ENCODE data around the gene AKT1. TPM values are rescaled to one million over a fixed set of nuclear protein-coding genes. Genes with fewer than 3 reads are reported as not detected.
"Not testable (repeated sequence)": the region's sequence is repeated elsewhere in the genome, so short reads cannot be mapped to it uniquely, and the experiment has no call there.

AKT1 gene
- total and polyA plus RNA-seq, 2 experiments from 2014 or later: 16.9 to 164 TPM

DNA sequence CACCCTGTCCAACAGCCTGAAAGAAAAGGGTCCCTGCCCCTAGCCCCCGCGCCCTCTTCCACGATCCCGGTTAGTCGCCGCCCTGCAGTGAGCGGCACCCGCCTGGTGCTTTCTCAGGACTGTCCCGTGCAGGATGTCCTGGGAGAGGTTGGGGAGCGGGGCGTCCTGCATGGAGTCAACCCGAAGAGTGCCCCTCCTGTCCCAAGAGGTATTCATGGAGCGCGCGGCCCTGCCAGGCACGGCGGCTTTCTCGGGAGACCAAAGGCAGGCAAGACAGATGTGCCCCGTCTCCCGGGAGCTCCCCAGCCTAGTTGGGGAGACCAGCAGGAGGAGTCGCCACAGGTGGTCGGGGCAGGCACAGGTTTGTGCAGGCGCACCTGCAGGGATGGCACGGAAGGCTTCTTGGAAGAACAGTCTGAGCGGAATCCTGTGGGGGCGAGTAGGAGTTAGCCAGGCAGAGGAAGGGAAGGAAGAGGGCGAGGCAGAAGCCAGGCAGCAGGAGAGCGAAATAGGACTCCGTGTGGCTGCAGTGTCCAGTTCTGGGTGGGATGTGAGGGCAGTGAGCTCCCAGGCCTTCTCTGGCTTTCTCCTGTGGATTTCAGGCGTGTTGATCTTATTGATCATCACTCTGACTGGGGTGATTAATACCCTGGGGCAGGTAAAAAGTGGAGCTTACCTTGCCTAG, 41.9 kb downstream of the AKT1 start:
- DNase-seq: peak; percentile 57
- H3K9ac ChIP-seq: peak overlapping the region; percentile 97
- peak overlapping the region; percentile 87 for H3K4me2 ChIP-seq (ENCODE audit: unreplicated experiment)
- no peak for TF ChIP-seq EZH2 (IDR thresholded peaks at IDR 0.05; ENCODE audit: insufficient read depth, poor library complexity, severe bottlenecking)
- TF ChIP-seq EZH2phosphoT487 (IDR thresholded peaks at IDR 0.05; ENCODE audit: insufficient read depth, low read depth): no peak
- H3K27ac ChIP-seq: peak overlapping the region; percentile 74; the same call in 1 of the 2 replicates
- WGBS, 2 experiments (ENCODE audit: low coverage in 1 of 2, low lambda C conversion rate in 2 of 2, missing lambda C conversion rate in 2 of 2): 1 to 5% methylated on average over 20 to 30 of the region's 30 CpGs
- H3K4me1 ChIP-seq (ENCODE audit: insufficient read depth): peaks cover 21% of the 10 kb centered on the region
- peak overlapping the region; percentile 90 for H3K4me3 ChIP-seq
- no peak overlapping the region for H2AFZ ChIP-seq
- no peaks in the 10 kb centered on the region for H3K9me2 ChIP-seq (ENCODE audit: insufficient read depth)
- no peaks in the 10 kb centered on the region for H3K27me3 ChIP-seq (replicated peaks; ENCODE audit: insufficient read depth)
- H3F3A ChIP-seq (ENCODE audit: insufficient read depth): peaks cover 19% of the 10 kb centered on the region
- H3K79me2 ChIP-seq (ENCODE audit: insufficient read depth): peaks cover 57% of the 10 kb centered on the region
- H4K20me1 ChIP-seq (ENCODE audit: insufficient read depth): no peaks in the 10 kb centered on the region
- in situ Hi-C loops (cut with MboI): no loop called here
- H3K36me3 ChIP-seq (ENCODE audit: low read depth): peaks cover 5% of the 10 kb centered on the region; the same call in 1 of the 2 replicates
- no peaks in the 10 kb centered on the region for H3K9me3 ChIP-seq (ENCODE audit: low read depth)

DNA sequence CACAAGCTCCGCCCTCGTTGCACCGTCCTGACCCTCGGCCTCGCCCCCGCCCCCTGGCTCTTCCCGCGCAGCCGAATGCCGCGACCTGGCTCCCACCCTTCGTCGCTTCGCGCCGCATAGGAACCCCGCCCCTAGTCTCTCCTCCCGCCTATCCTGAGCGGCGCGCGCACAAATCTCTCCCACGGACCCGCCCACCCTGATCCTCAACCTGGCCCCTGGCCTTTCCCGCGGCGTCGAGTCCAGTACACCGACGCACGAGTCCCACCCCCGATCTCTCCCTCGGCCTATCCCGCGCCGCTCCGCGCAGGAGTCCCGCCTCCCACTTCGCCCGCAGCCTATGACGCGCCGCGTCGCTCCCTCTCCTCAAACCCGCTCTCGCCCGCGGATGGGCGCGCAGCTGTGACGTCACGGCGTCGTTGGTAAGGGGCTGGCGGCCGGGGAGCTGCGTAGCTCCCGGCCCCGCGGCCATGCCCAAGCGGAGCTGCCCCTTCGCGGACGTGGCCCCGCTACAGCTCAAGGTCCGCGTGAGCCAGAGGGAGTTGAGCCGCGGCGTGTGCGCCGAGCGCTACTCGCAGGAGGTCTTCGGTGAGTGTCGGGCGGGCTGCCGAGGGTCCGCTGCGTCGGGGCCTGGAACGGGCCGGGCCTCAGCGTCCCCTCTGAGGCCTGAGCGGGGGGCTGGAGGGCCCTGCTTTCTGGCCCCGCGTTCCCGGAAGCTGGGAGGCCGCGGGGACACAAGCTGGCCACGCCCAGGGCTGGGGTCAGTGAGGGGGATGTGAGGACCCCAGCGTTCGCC, 42.6 kb downstream of the AKT1 start, which contains the start of gene SIVA1:
Gene SIVA1, plus strand, starts transcription at position 413 of the 793 bp plus-strand sequence. Its CDS starts 55 bp downstream, at position 468.
- Histone ChIP-seq H3K9me2 (ENCODE audit: insufficient read depth) (no peaks in the 10 kb centered on the region), H2AFZ (peak within 1 kb of the TSS; percentile 87), H3K27ac (peak within 1 kb of the TSS; percentile 74), H3K27me3 (replicated peaks; ENCODE audit: insufficient read depth) (no peaks in the 10 kb centered on the region), H3K4me3 (peak within 1 kb of the TSS; percentile 90), H3K4me2 (ENCODE audit: unreplicated experiment) (peak within 1 kb of the TSS; percentile 87), H3K4me1 (ENCODE audit: insufficient read depth) (peaks cover 22% of the 10 kb centered on the region), H3K36me3 (ENCODE audit: low read depth) (peaks cover 5% of the 10 kb centered on the region; the same call in 1 of the 2 replicates), H3F3A (ENCODE audit: insufficient read depth) (peaks cover 22% of the 10 kb centered on the region), H4K20me1 (ENCODE audit: insufficient read depth) (no peaks in the 10 kb centered on the region), H3K9ac (peak within 1 kb of the TSS; percentile 97), H3K79me2 (ENCODE audit: insufficient read depth) (peaks cover 50% of the 10 kb centered on the region), H3K9me3 (ENCODE audit: low read depth) (no peaks in the 10 kb centered on the region)
- in situ Hi-C loops (cut with MboI): no loop called here
- WGBS, 2 experiments (ENCODE audit: low coverage in 1 of 2, low lambda C conversion rate in 2 of 2, missing lambda C conversion rate in 2 of 2): 1% methylated on average over 59 to 76 of the region's 95 CpGs
- peak; percentile 100 for DNase-seq
- TF ChIP-seq EZH2phosphoT487 (IDR thresholded peaks at IDR 0.05; ENCODE audit: insufficient read depth, low read depth): no peak
- no peak for TF ChIP-seq EZH2 (IDR thresholded peaks at IDR 0.05; ENCODE audit: insufficient read depth, poor library complexity, severe bottlenecking)

DNA sequence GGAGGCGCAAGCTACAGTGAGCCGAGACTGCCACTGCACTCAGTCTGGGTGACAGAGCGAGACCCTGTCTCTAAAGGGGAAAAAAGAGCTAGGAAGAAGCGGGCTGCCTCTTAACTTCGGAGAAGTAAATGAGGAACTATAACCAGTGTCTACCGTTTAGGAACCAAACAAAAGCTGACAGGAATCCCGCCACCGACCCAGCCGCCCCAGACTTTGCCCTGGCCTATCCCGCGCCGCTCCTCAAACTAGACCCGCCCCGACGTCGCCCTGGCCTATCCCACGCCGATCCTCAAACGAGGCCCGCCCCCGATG, 43.2 kb downstream of the AKT1 start:
- H3K9me3 ChIP-seq (ENCODE audit: low read depth): no peaks in the 10 kb centered on the region
- peak overlapping the region; percentile 87 for H2AFZ ChIP-seq
- no peaks in the 10 kb centered on the region for H3K27me3 ChIP-seq (replicated peaks; ENCODE audit: insufficient read depth)
- peaks cover 23% of the 10 kb centered on the region for H3F3A ChIP-seq (ENCODE audit: insufficient read depth)
- H3K36me3 ChIP-seq (ENCODE audit: low read depth): peaks cover 5% of the 10 kb centered on the region; the same call in 1 of the 2 replicates
- peak overlapping the region; percentile 39 for H3K27ac ChIP-seq
- no peak for DNase-seq
- H4K20me1 ChIP-seq (ENCODE audit: insufficient read depth): no peaks in the 10 kb centered on the region
- no peak for TF ChIP-seq EZH2phosphoT487 (IDR thresholded peaks at IDR 0.05; ENCODE audit: insufficient read depth, low read depth)
- TF ChIP-seq EZH2 (IDR thresholded peaks at IDR 0.05; ENCODE audit: insufficient read depth, poor library complexity, severe bottlenecking): no peak
- H3K9me2 ChIP-seq (ENCODE audit: insufficient read depth): no peaks in the 10 kb centered on the region
- peaks cover 44% of the 10 kb centered on the region for H3K79me2 ChIP-seq (ENCODE audit: insufficient read depth)
- H3K4me3 ChIP-seq: peak overlapping the region; percentile 90
- in situ Hi-C loops (cut with MboI): no loop called here
- H3K4me2 ChIP-seq (ENCODE audit: unreplicated experiment): peak overlapping the region; percentile 72
- 1 to 2% methylated on average over 18 to 21 of the region's 21 CpGs for WGBS, 2 experiments (ENCODE audit: low coverage in 1 of 2, low lambda C conversion rate in 2 of 2, missing lambda C conversion rate in 2 of 2)
- peak overlapping the region; percentile 68 for H3K9ac ChIP-seq
- H3K4me1 ChIP-seq (ENCODE audit: insufficient read depth): peaks cover 22% of the 10 kb centered on the region

DNA sequence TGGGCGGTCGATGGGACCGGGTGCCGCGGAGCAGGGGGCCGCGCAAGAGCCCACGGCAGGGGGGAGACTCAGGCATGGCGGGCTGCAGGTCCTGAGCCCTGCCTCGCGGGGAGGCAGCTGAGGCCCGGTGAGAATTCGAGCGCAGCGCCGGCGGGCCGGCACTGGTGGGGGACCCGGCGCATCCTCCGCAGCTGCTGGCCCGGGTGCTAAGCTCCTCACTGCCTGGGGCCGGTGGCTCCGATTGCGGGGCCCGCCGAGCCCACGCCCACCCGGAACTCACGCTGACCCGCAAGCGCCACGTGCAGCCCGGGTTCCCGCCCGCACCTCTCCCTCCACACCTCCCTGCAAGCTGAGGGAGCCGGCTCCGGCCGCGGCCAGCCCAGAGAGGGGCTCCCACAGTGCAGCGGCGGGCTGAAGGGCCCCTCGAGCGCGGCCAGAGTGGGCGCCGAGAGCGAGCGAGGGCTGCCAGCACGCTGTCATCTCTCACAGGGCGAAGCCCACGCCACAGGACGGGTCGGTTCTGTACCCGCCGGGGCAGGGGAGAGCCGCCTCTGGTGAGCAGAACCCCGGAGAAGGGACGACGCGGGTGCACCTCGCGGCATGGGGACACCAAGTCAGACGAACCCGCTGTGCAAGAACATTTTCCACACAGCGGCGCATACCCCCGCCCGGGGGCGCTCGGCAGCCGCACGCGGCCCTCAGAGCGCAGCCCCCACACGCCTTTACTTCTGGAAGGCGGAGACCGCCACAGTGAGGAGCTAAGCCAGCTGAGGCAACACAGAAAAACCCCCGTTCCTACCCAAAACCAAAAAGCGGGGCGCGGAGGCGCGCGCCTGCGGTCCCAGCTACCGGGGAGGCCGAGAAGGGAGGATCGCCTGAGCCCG, 43.8 kb downstream of the AKT1 start:
- Histone ChIP-seq H3K9me2 (ENCODE audit: insufficient read depth) (no peaks in the 10 kb centered on the region), H3K9me3 (ENCODE audit: low read depth) (no peaks in the 10 kb centered on the region), H3K27me3 (replicated peaks; ENCODE audit: insufficient read depth) (no peaks in the 10 kb centered on the region), H3K4me2 (ENCODE audit: unreplicated experiment) (peak overlapping the region; percentile 72), H2AFZ (peak overlapping the region; percentile 87), H3K27ac (peak overlapping the region; percentile 39), H3K79me2 (ENCODE audit: insufficient read depth) (peaks cover 38% of the 10 kb centered on the region), H3K4me3 (peak overlapping the region; percentile 90), H3K36me3 (ENCODE audit: low read depth) (no peaks in the 10 kb centered on the region), H3K4me1 (ENCODE audit: insufficient read depth) (peaks cover 28% of the 10 kb centered on the region), H3F3A (ENCODE audit: insufficient read depth) (peaks cover 29% of the 10 kb centered on the region), H3K9ac (peak overlapping the region; percentile 68), H4K20me1 (ENCODE audit: insufficient read depth) (no peaks in the 10 kb centered on the region)
- DNase-seq: no peak
- WGBS, 2 experiments (ENCODE audit: low coverage in 1 of 2, low lambda C conversion rate in 2 of 2, missing lambda C conversion rate in 2 of 2): 61 to 70% methylated on average over 45 to 70 of the region's 90 CpGs
- in situ Hi-C loops (cut with MboI): no loop called here
- TF ChIP-seq EZH2 (IDR thresholded peaks at IDR 0.05; ENCODE audit: insufficient read depth, poor library complexity, severe bottlenecking) (no peak), EZH2phosphoT487 (IDR thresholded peaks at IDR 0.05; ENCODE audit: insufficient read depth, low read depth) (no peak)

DNA sequence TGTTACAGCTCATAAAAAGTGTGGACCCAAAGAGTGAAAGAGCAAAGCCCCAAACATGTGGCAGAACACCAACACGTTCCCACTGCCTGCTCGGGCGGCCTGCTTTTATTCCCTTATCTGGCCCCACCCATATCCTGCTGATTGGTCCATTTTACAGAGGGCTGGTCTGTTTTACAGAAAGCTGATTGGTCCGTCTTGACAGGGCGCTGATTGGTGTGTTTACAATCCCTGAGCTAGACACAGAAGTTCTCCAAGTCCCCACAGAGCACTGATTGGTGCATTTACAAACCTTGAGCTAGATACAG, 44.8 kb downstream of the AKT1 start:
- in situ Hi-C loops (cut with MboI); H3K9me2 ChIP-seq (ENCODE audit: insufficient read depth): not testable (repeated sequence)
- peak overlapping the region; percentile 79 for H3K27ac ChIP-seq

More for the DNA sequence above, 44.8 kb downstream of the AKT1 start:
- not testable (repeated sequence) for H3K9ac ChIP-seq; H3K27me3 ChIP-seq (replicated peaks; ENCODE audit: insufficient read depth); H4K20me1 ChIP-seq (ENCODE audit: insufficient read depth); H2AFZ ChIP-seq; H3K9me3 ChIP-seq (ENCODE audit: low read depth); H3K4me3 ChIP-seq; H3K36me3 ChIP-seq (ENCODE audit: low read depth); DNase-seq
- peaks cover 28% of the 10 kb centered on the region for H3K79me2 ChIP-seq (ENCODE audit: insufficient read depth)
- peaks cover 38% of the 10 kb centered on the region for H3K4me1 ChIP-seq (ENCODE audit: insufficient read depth)
- peak overlapping the region; percentile 67 for H3K4me2 ChIP-seq (ENCODE audit: unreplicated experiment)
- WGBS, 2 experiments (ENCODE audit: low coverage in 1 of 2, low lambda C conversion rate in 2 of 2, missing lambda C conversion rate in 2 of 2): 99 to 100% methylated on average over 5 of the region's 5 CpGs
- H3F3A ChIP-seq (ENCODE audit: insufficient read depth): peaks cover 34% of the 10 kb centered on the region
